ENCODE results near the gene JPH2.

Gene JPH2

GRCh38 chr20:44087857-44088120, 99.2 kb downstream of the JPH2 start:
- Histone ChIP-seq H3K9me3 (replicated peaks; ENCODE audit: low read length) (no peaks in the 10 kb centered on the region), H3K36me3 (ENCODE audit: insufficient read depth, low read length) (no peaks in the 10 kb centered on the region), H3K9ac (ENCODE audit: low read depth, low read length) (no peak overlapping the region), H3K4me2 (ENCODE audit: low read length) (no peak overlapping the region), H3K27me3 (ENCODE audit: control insufficient read depth, insufficient read depth, low read length) (peaks cover 25% of the 10 kb centered on the region), H3K4me3 (ENCODE audit: low read length) (no peak overlapping the region), H3K4me1 (ENCODE audit: control insufficient read depth, insufficient read depth, low read length) (peaks cover 15% of the 10 kb centered on the region)

GRCh38 chr20:44087051-44087856, 99.7 kb downstream of the JPH2 start:
- Histone ChIP-seq H3K9ac (ENCODE audit: low read depth, low read length) (no peak overlapping the region), H3K36me3 (ENCODE audit: insufficient read depth, low read length) (no peaks in the 10 kb centered on the region), H3K27me3 (ENCODE audit: control insufficient read depth, insufficient read depth, low read length) (peaks cover 25% of the 10 kb centered on the region), H3K4me2 (ENCODE audit: low read length) (no peak overlapping the region), H3K4me1 (ENCODE audit: control insufficient read depth, insufficient read depth, low read length) (peaks cover 18% of the 10 kb centered on the region), H3K4me3 (ENCODE audit: low read length) (no peak overlapping the region), H3K9me3 (replicated peaks; ENCODE audit: low read length) (no peaks in the 10 kb centered on the region)

- no peak overlapping the region for H3K4me3 ChIP-seq (ENCODE audit: low read length)
- no peaks in the 10 kb centered on the region for H3K36me3 ChIP-seq (ENCODE audit: insufficient read depth, low read length)
- H3K27me3 ChIP-seq (ENCODE audit: control insufficient read depth, insufficient read depth, low read length), result peaks cover 25% of the 10 kb centered on the region
- no peaks in the 10 kb centered on the region for H3K9me3 ChIP-seq (replicated peaks; ENCODE audit: low read length)
- no peak overlapping the region for H3K9ac ChIP-seq (ENCODE audit: low read depth, low read length)
- no peak overlapping the region for H3K4me2 ChIP-seq (ENCODE audit: low read length)
- peaks cover 18% of the 10 kb centered on the region for H3K4me1 ChIP-seq (ENCODE audit: control insufficient read depth, insufficient read depth, low read length)
Measured at GRCh38 chr20:44085616-44086434, 101.2 kb downstream of the JPH2 start.

GRCh38 chr20:44084891-44085290, 102.1 kb downstream of the JPH2 start:
- Histone ChIP-seq H3K4me1 (ENCODE audit: control insufficient read depth, insufficient read depth, low read length) (peaks cover 14% of the 10 kb centered on the region), H3K9ac (ENCODE audit: low read depth, low read length) (no peak overlapping the region), H3K27me3 (ENCODE audit: control insufficient read depth, insufficient read depth, low read length) (peaks cover 25% of the 10 kb centered on the region), H3K4me3 (ENCODE audit: low read length) (no peak overlapping the region), H3K36me3 (ENCODE audit: insufficient read depth, low read length) (no peaks in the 10 kb centered on the region), H3K9me3 (replicated peaks; ENCODE audit: low read length) (no peaks in the 10 kb centered on the region), H3K4me2 (ENCODE audit: low read length) (no peak overlapping the region)

GRCh38 chr20:44084439-44084838, 102.5 kb downstream of the JPH2 start:
- Histone ChIP-seq H3K36me3 (ENCODE audit: insufficient read depth, low read length) (no peaks in the 10 kb centered on the region), H3K4me3 (ENCODE audit: low read length) (no peak overlapping the region), H3K9ac (ENCODE audit: low read depth, low read length) (no peak overlapping the region), H3K4me1 (ENCODE audit: control insufficient read depth, insufficient read depth, low read length) (peaks cover 13% of the 10 kb centered on the region), H3K9me3 (replicated peaks; ENCODE audit: low read length) (no peaks in the 10 kb centered on the region), H3K27me3 (ENCODE audit: control insufficient read depth, insufficient read depth, low read length) (peaks cover 25% of the 10 kb centered on the region), H3K4me2 (ENCODE audit: low read length) (no peak overlapping the region)

GRCh38 chr20:44083220-44083933, 103.6 kb downstream of the JPH2 start:
- peaks cover 13% of the 10 kb centered on the region for H3K4me1 ChIP-seq (ENCODE audit: control insufficient read depth, insufficient read depth, low read length)
- H3K9ac ChIP-seq (ENCODE audit: low read depth, low read length), result no peak overlapping the region
- peaks cover 25% of the 10 kb centered on the region for H3K27me3 ChIP-seq (ENCODE audit: control insufficient read depth, insufficient read depth, low read length)
- no peaks in the 10 kb centered on the region for H3K36me3 ChIP-seq (ENCODE audit: insufficient read depth, low read length)
- H3K4me2 ChIP-seq (ENCODE audit: low read length), result no peak overlapping the region
- no peaks in the 10 kb centered on the region for H3K9me3 ChIP-seq (replicated peaks; ENCODE audit: low read length)
- no peak overlapping the region for H3K4me3 ChIP-seq (ENCODE audit: low read length)

- Histone ChIP-seq H3K4me3 (ENCODE audit: low read length) (no peak overlapping the region), H3K4me1 (ENCODE audit: control insufficient read depth, insufficient read depth, low read length) (peaks cover 13% of the 10 kb centered on the region), H3K36me3 (ENCODE audit: insufficient read depth, low read length) (no peaks in the 10 kb centered on the region), H3K9ac (ENCODE audit: low read depth, low read length) (no peak overlapping the region), H3K9me3 (replicated peaks; ENCODE audit: low read length) (no peaks in the 10 kb centered on the region), H3K27me3 (ENCODE audit: control insufficient read depth, insufficient read depth, low read length) (peaks cover 18% of the 10 kb centered on the region), H3K4me2 (ENCODE audit: low read length) (no peak overlapping the region)
Measured at GRCh38 chr20:44081888-44082287, 105.1 kb downstream of the JPH2 start.

GRCh38 chr20:44081476-44081875, 105.5 kb downstream of the JPH2 start:
- peaks cover 14% of the 10 kb centered on the region for H3K27me3 ChIP-seq (ENCODE audit: control insufficient read depth, insufficient read depth, low read length)
- no peaks in the 10 kb centered on the region for H3K9me3 ChIP-seq (replicated peaks; ENCODE audit: low read length)
- H3K4me3 ChIP-seq (ENCODE audit: low read length), result no peak overlapping the region
- no peak overlapping the region for H3K4me2 ChIP-seq (ENCODE audit: low read length)
- H3K4me1 ChIP-seq (ENCODE audit: control insufficient read depth, insufficient read depth, low read length), result peaks cover 13% of the 10 kb centered on the region
- no peak overlapping the region for H3K9ac ChIP-seq (ENCODE audit: low read depth, low read length)
- H3K36me3 ChIP-seq (ENCODE audit: insufficient read depth, low read length), result no peaks in the 10 kb centered on the region

GRCh38 chr20:44080646-44081267, 106.2 kb downstream of the JPH2 start:
- no peak overlapping the region for H3K4me3 ChIP-seq (ENCODE audit: low read length)
- no peak overlapping the region for H3K4me2 ChIP-seq (ENCODE audit: low read length)
- H3K4me1 ChIP-seq (ENCODE audit: control insufficient read depth, insufficient read depth, low read length), result peaks cover 13% of the 10 kb centered on the region
- no peaks in the 10 kb centered on the region for H3K36me3 ChIP-seq (ENCODE audit: insufficient read depth, low read length)
- H3K9ac ChIP-seq (ENCODE audit: low read depth, low read length), result no peak overlapping the region
- H3K9me3 ChIP-seq (replicated peaks; ENCODE audit: low read length), result no peaks in the 10 kb centered on the region
- peaks cover 7% of the 10 kb centered on the region for H3K27me3 ChIP-seq (ENCODE audit: control insufficient read depth, insufficient read depth, low read length)

- no peak overlapping the region for H3K4me3 ChIP-seq (ENCODE audit: low read length)
- peaks cover 13% of the 10 kb centered on the region for H3K4me1 ChIP-seq (ENCODE audit: control insufficient read depth, insufficient read depth, low read length)
- H3K27me3 ChIP-seq (ENCODE audit: control insufficient read depth, insufficient read depth, low read length), result peaks cover 7% of the 10 kb centered on the region
- H3K4me2 ChIP-seq (ENCODE audit: low read length), result no peak overlapping the region
- no peak overlapping the region for H3K9ac ChIP-seq (ENCODE audit: low read depth, low read length)
- no peaks in the 10 kb centered on the region for H3K36me3 ChIP-seq (ENCODE audit: insufficient read depth, low read length)
- no peaks in the 10 kb centered on the region for H3K9me3 ChIP-seq (replicated peaks; ENCODE audit: low read length)
Measured at GRCh38 chr20:44080064-44080463, 106.9 kb downstream of the JPH2 start.

GRCh38 chr20:44079291-44079690, 107.7 kb downstream of the JPH2 start:
- H3K4me2 ChIP-seq (ENCODE audit: low read length), result no peak overlapping the region
- no peak overlapping the region for H3K9ac ChIP-seq (ENCODE audit: low read depth, low read length)
- H3K27me3 ChIP-seq (ENCODE audit: control insufficient read depth, insufficient read depth, low read length), result peaks cover 13% of the 10 kb centered on the region
- H3K36me3 ChIP-seq (ENCODE audit: insufficient read depth, low read length), result no peaks in the 10 kb centered on the region
- no peaks in the 10 kb centered on the region for H3K9me3 ChIP-seq (replicated peaks; ENCODE audit: low read length)
- H3K4me1 ChIP-seq (ENCODE audit: control insufficient read depth, insufficient read depth, low read length), result peaks cover 18% of the 10 kb centered on the region
- no peak overlapping the region for H3K4me3 ChIP-seq (ENCODE audit: low read length)
